Smooth muscle cell (in vitro differentiated cells): ENCODE results near the gene ACD. TPM values are rescaled to one million over a fixed set of nuclear protein-coding genes. Genes with fewer than 3 reads are reported as not detected.

Experiments used
- DNase-seq: peaks from one replicate; lab custom pipeline; 2025; ENCODE audit not compliant: unreplicated experiment; lab: John Stamatoyannopoulos, UW
- H2AFZ ChIP-seq: fragments of 200-600 bp; sonication (generic); 2 replicates; pipeline ENCODE4 v1.6.0; 2016; ENCODE audit warnings: antibody characterized with exemption, low read depth, mild to moderate bottlenecking
- H3F3A ChIP-seq: fragments of 200-600 bp; sonication (generic); 2 replicates; pipeline ENCODE4 v1.6.0; 2017; ENCODE audit warnings: antibody characterized with exemption, low read depth
- H3K27ac ChIP-seq: fragments of 200-600 bp; sonication (generic); 2 replicates; pipeline ENCODE4 v1.5.1; 2016; ENCODE audit warnings: low read depth, mild to moderate bottlenecking
- H3K27me3 ChIP-seq: fragments of 200-600 bp; sonication (generic); 2 replicates; pipeline ENCODE4 v1.6.1; 2016; ENCODE audit warnings: low read depth, mild to moderate bottlenecking
- H3K36me3 ChIP-seq: fragments of 200-600 bp; sonication (generic); 2 replicates; pipeline ENCODE4 v1.5.1; 2016; ENCODE audit warnings: low read depth
- H3K4me1 ChIP-seq: fragments of 200-600 bp; sonication (generic); 2 replicates; pipeline ENCODE4 v1.5.1; 2016; ENCODE audit warnings: low read depth
- H3K4me2 ChIP-seq: fragments of 200-600 bp; sonication (generic); 2 replicates; pipeline ENCODE4 v1.6.0; 2016; ENCODE audit warnings: mild to moderate bottlenecking
- H3K4me3 ChIP-seq: fragments of 200-600 bp; sonication (generic); 2 replicates; pipeline ENCODE4 v1.5.1; 2016; ENCODE audit warnings: mild to moderate bottlenecking
- H3K79me2 ChIP-seq: fragments of 200-600 bp; sonication (generic); 2 replicates; pipeline ENCODE4 v1.6.0; 2016; ENCODE audit warnings: low read depth, mild to moderate bottlenecking
- H3K9ac ChIP-seq: fragments of 200-600 bp; sonication (generic); 2 replicates; pipeline ENCODE4 v1.6.0; 2016; ENCODE audit warnings: low read depth
- H3K9me3 ChIP-seq: fragments of 200-600 bp; sonication (generic); replicated peaks from 2 replicates; pipeline ENCODE4 v1.5.1; 2016; ENCODE audit warnings: low read depth
- H4K20me1 ChIP-seq: fragments of 200-600 bp; sonication (generic); 2 replicates; pipeline ENCODE4 v1.6.0; 2016; ENCODE audit warnings: low read depth
- CTCF ChIP-seq: fragments of 200-600 bp; sonication (generic); IDR thresholded peaks from 2 replicates; pipeline ENCODE4 v1.5.1; 2017; ENCODE audit warnings: borderline replicate concordance, mild to moderate bottlenecking, antibody characterized with exemption; ENCODE audit not compliant: insufficient read depth, poor library complexity, severe bottlenecking
- WGBS: methylation state at CpG from one replicate; pipeline ENCODE4 v1.1.7; 2016; ENCODE audit warnings: low lambda C conversion rate; 5-methylcytosine and 5-hydroxymethylcytosine counted together
- polyA plus RNA-seq: library from polyadenylated mRNA; unstranded; fragments of >200 nt; fragmentation: Nextera tagmentation; extraction: Ambion mirVana; gene quantifications from 2 replicates; pipeline ENCODE4 v1.2.1, GENCODE V29; 2016
- total RNA-seq: library from RNA; depleted of rRNA; stranded (reverse); fragments of >200 nt; gene quantifications from 2 replicates; pipeline ENCODE4 v1.2.3, GENCODE V29; 2014

Gene ACD
- total and polyA plus RNA-seq, 2 experiments from 2014 or later = 21.9 to 31.7 TPM

GRCh38 chr16:67707210-67707609 lies 47.1 kb upstream of the ACD start:
- Histone ChIP-seq H3K4me3 (no peak overlapping the region), H3K4me2 (no peak overlapping the region), H3K9ac (no peak overlapping the region), H3K4me1 (no peaks in the 10 kb centered on the region), H3K9me3 (no peaks in the 10 kb centered on the region), H3K36me3 (no peaks in the 10 kb centered on the region), H2AFZ (no peak overlapping the region), H3K79me2 (peaks cover 73% of the 10 kb centered on the region), H3K27ac (no peak overlapping the region), H4K20me1 (peaks cover 85% of the 10 kb centered on the region), H3F3A (no peaks in the 10 kb centered on the region), H3K27me3 (no peaks in the 10 kb centered on the region)
- 100% methylated on average over 4 of the region's 4 CpGs for WGBS
- TF ChIP-seq CTCF = no peak
- DNase-seq = no peak

GRCh38 chr16:67704110-67704509 lies 44.0 kb upstream of the ACD start:
- WGBS = 95% methylated on average over 5 of the region's 5 CpGs
- Histone ChIP-seq H3K4me3 (no peak overlapping the region), H3K27me3 (no peaks in the 10 kb centered on the region), H3K4me1 (no peaks in the 10 kb centered on the region), H3F3A (no peaks in the 10 kb centered on the region), H3K9ac (no peak overlapping the region), H3K4me2 (no peak overlapping the region), H3K36me3 (no peaks in the 10 kb centered on the region), H2AFZ (no peak overlapping the region), H3K9me3 (no peaks in the 10 kb centered on the region), H3K27ac (no peak overlapping the region), H4K20me1 (peaks cover 57% of the 10 kb centered on the region), H3K79me2 (peaks cover 50% of the 10 kb centered on the region)
- no peak for TF ChIP-seq CTCF
- no peak for DNase-seq

GRCh38 chr16:67703626-67704025 lies 43.6 kb upstream of the ACD start:
- WGBS = 77% methylated on average over 2 of the region's 2 CpGs
- no peak overlapping the region for H3K4me2 ChIP-seq

More at GRCh38 chr16:67703626-67704025, 43.6 kb upstream of the ACD start:
- Histone ChIP-seq H3K27me3 (no peaks in the 10 kb centered on the region), H3K79me2 (peaks cover 46% of the 10 kb centered on the region), H3K9ac (no peak overlapping the region), H2AFZ (no peak overlapping the region), H3F3A (no peaks in the 10 kb centered on the region), H3K36me3 (no peaks in the 10 kb centered on the region), H3K27ac (no peak overlapping the region), H3K4me3 (no peak overlapping the region), H3K4me1 (no peaks in the 10 kb centered on the region), H3K9me3 (no peaks in the 10 kb centered on the region), H4K20me1 (peaks cover 52% of the 10 kb centered on the region)
- no peak for DNase-seq
- no peak for TF ChIP-seq CTCF
